ENCODE data around the gene RANBP17. TPM values are rescaled to one million over a fixed set of nuclear protein-coding genes. Genes with fewer than 3 reads are reported as not detected.

Gene RANBP17
- total and polyA plus RNA-seq, 2 donors from 2014 or later = 2.0 to 15.4 TPM

- Histone ChIP-seq H3K36me3 (ENCODE audit: control insufficient read depth in 2 of 3, insufficient read depth in 3 of 3, low read length in 3 of 3) (no peaks in the 10 kb centered on the region), H3K27ac (ENCODE audit: low read depth in 2 of 2, low read length in 2 of 2) (no peak overlapping the region), H3K27me3 (ENCODE audit: control insufficient read depth, insufficient read depth, low read length) (no peaks in the 10 kb centered on the region), H3K4me1 (ENCODE audit: control insufficient read depth in 2 of 3, insufficient read depth in 2 of 3, low read depth in 1 of 3, low read length in 3 of 3) (no peaks in the 10 kb centered on the region), H3K4me3 (ENCODE audit: low read length in 3 of 3) (no peak overlapping the region), H3K9ac (ENCODE audit: low read length in 3 of 3) (no peak overlapping the region), H3K9me3 (ENCODE audit: control insufficient read depth in 2 of 3, insufficient read depth in 1 of 3, low read length in 3 of 3) (no peaks in the 10 kb centered on the region)
- intact Hi-C loops (cut with DNase I) = no loop called here
- DNase-seq (no peak), FAIRE-seq (no peak)
- no peak for TF ChIP-seq CTCF (IDR thresholded peaks at IDR 0.05; ENCODE audit: borderline replicate concordance, extremely low read depth, insufficient read depth)
These were observed 288.0 kb downstream of the RANBP17 start for GRCh38 chr5:171149772-171150171.

GRCh38 chr5:171152382-171152781 lies 290.6 kb downstream of the RANBP17 start:
- Histone ChIP-seq H3K9ac (ENCODE audit: low read length in 3 of 3) (no peak overlapping the region), H3K4me1 (ENCODE audit: control insufficient read depth in 2 of 3, insufficient read depth in 2 of 3, low read depth in 1 of 3, low read length in 3 of 3) (no peaks in the 10 kb centered on the region), H3K27me3 (ENCODE audit: control insufficient read depth, insufficient read depth, low read length) (no peaks in the 10 kb centered on the region), H3K9me3 (ENCODE audit: control insufficient read depth in 2 of 3, insufficient read depth in 1 of 3, low read length in 3 of 3) (no peaks in the 10 kb centered on the region), H3K27ac (ENCODE audit: low read depth in 2 of 2, low read length in 2 of 2) (no peak overlapping the region), H3K4me3 (ENCODE audit: low read length in 3 of 3) (no peak overlapping the region), H3K36me3 (ENCODE audit: control insufficient read depth in 2 of 3, insufficient read depth in 3 of 3, low read length in 3 of 3) (no peaks in the 10 kb centered on the region)
- intact Hi-C loops (cut with DNase I) = no loop called here
- DNase-seq = peak in 1 of 5 donors; percentile 6
- no peak for FAIRE-seq
- no peak for TF ChIP-seq CTCF (IDR thresholded peaks at IDR 0.05; ENCODE audit: borderline replicate concordance, extremely low read depth, insufficient read depth)

- Histone ChIP-seq H3K4me1 (ENCODE audit: control insufficient read depth in 2 of 3, insufficient read depth in 2 of 3, low read depth in 1 of 3, low read length in 3 of 3) (no peaks in the 10 kb centered on the region), H3K4me3 (ENCODE audit: low read length in 3 of 3) (no peak overlapping the region), H3K27me3 (ENCODE audit: control insufficient read depth, insufficient read depth, low read length) (no peaks in the 10 kb centered on the region), H3K36me3 (ENCODE audit: control insufficient read depth in 2 of 3, insufficient read depth in 3 of 3, low read length in 3 of 3) (no peaks in the 10 kb centered on the region), H3K9ac (ENCODE audit: low read length in 3 of 3) (no peak overlapping the region), H3K27ac (ENCODE audit: low read depth in 2 of 2, low read length in 2 of 2) (no peak overlapping the region), H3K9me3 (ENCODE audit: control insufficient read depth in 2 of 3, insufficient read depth in 1 of 3, low read length in 3 of 3) (no peaks in the 10 kb centered on the region)
- DNase-seq = no peak
- TF ChIP-seq CTCF (IDR thresholded peaks at IDR 0.05; ENCODE audit: borderline replicate concordance, extremely low read depth, insufficient read depth) = no peak
- intact Hi-C loops (cut with DNase I) = no loop called here
- FAIRE-seq = no peak
These were observed 293.8 kb downstream of the RANBP17 start for GRCh38 chr5:171155621-171156020.

- Histone ChIP-seq H3K9ac (ENCODE audit: low read length in 3 of 3) (no peak overlapping the region), H3K36me3 (ENCODE audit: control insufficient read depth in 2 of 3, insufficient read depth in 3 of 3, low read length in 3 of 3) (no peaks in the 10 kb centered on the region), H3K4me3 (ENCODE audit: low read length in 3 of 3) (no peak overlapping the region), H3K4me1 (ENCODE audit: control insufficient read depth in 2 of 3, insufficient read depth in 2 of 3, low read depth in 1 of 3, low read length in 3 of 3) (no peaks in the 10 kb centered on the region), H3K27ac (ENCODE audit: low read depth in 2 of 2, low read length in 2 of 2) (no peak overlapping the region), H3K27me3 (ENCODE audit: control insufficient read depth, insufficient read depth, low read length) (no peaks in the 10 kb centered on the region), H3K9me3 (ENCODE audit: control insufficient read depth in 2 of 3, insufficient read depth in 1 of 3, low read length in 3 of 3) (no peaks in the 10 kb centered on the region)
- DNase-seq = no peak
- no peak for TF ChIP-seq CTCF (IDR thresholded peaks at IDR 0.05; ENCODE audit: borderline replicate concordance, extremely low read depth, insufficient read depth)
- FAIRE-seq = no peak
- intact Hi-C loops (cut with DNase I) = no loop called here
These were observed 295.5 kb downstream of the RANBP17 start for GRCh38 chr5:171157276-171157675.
